ENCODE measurements around the gene STK39.

The STK39 gene

DNA sequence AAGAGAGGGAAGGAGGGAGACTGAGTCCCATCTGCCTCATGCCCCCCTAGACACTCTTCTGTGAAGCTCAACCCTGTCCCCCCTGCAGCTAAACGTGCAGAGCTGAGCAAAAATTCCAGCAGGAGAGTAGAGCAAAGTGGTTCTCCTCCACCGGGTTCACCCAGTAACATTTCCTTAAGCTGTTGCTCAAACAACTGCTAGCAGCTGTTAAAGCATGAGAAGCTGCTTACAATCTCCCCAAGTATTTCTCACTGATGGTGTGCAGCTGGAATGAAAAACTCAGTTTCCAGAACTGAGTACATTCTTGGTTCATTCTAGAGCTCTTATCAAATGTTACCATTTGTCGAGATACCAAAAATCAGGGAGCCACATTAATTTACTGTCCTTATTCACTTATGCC, 92.3 kb downstream of the STK39 start:
- no peak overlapping the region for H3K4me3 ChIP-seq (ENCODE audit: low read length)
- no peak for DNase-seq (ENCODE audit: low read depth)
- TF ChIP-seq, protein P1, sequence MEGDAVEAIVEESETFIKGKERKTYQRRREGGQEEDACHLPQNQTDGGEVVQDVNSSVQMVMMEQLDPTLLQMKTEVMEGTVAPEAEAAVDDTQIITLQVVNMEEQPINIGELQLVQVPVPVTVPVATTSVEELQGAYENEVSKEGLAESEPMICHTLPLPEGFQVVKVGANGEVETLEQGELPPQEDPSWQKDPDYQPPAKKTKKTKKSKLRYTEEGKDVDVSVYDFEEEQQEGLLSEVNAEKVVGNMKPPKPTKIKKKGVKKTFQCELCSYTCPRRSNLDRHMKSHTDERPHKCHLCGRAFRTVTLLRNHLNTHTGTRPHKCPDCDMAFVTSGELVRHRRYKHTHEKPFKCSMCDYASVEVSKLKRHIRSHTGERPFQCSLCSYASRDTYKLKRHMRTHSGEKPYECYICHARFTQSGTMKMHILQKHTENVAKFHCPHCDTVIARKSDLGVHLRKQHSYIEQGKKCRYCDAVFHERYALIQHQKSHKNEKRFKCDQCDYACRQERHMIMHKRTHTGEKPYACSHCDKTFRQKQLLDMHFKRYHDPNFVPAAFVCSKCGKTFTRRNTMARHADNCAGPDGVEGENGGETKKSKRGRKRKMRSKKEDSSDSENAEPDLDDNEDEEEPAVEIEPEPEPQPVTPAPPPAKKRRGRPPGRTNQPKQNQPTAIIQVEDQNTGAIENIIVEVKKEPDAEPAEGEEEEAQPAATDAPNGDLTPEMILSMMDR (conservative IDR thresholded peaks at IDR 0.05; ENCODE audit: low read depth, low read length), result no peak

DNA sequence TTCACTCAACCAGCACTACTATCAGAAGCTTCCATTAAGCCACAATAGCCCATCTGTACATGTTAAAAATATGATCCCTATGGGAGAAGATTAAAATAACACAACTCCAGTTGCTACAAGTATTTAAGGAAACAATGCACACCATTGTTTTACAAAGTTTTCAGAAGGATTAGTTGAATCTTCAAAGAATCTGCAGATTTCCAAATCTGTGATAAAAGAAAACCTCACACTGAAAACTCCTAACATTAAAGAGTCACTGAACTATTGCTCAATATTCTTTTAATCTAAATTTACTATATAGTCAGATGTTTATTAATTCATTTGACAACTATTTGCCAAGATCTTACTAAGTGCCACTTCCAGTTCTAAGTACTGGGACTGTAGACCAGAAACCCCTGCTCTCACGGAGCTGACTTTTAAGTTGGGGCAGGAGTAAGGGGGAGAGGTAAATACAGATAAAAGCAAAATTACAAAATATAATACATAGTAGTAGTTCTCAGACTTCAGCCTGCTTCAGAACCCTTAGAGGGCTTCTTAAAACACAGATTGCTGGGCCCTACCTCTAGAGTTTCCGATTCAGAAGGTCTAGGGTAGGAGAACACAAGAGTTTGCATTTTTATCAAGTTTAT, 94.4 kb downstream of the STK39 start:
- H3K4me3 ChIP-seq (ENCODE audit: low read length), result no peak overlapping the region
- TF ChIP-seq, protein P1 (conservative IDR thresholded peaks at IDR 0.05; ENCODE audit: low read depth, low read length), result no peak
- DNase-seq (ENCODE audit: low read depth), result peak; percentile 34

DNA sequence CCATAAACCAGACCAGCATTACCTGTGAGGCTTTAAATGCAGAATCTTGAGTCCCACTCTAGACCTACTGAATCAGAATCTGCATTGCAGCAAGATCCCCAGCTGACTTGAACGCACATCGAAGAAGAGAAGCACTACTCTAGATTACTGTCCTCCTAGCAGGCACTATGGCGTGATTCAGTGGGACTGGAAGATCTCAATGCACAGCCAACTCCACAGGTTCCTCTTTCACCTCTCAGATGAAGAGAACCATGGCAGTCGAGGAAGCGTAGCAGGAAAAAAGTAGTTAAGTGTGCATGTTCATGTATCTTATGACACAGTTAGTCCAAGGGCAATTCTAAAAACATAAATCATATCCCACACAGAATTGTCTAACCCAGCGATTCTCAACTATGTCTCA, 97.4 kb downstream of the STK39 start:
- H3K4me3 ChIP-seq (ENCODE audit: low read length), result no peak overlapping the region
- no peak for DNase-seq (ENCODE audit: low read depth)

DNA sequence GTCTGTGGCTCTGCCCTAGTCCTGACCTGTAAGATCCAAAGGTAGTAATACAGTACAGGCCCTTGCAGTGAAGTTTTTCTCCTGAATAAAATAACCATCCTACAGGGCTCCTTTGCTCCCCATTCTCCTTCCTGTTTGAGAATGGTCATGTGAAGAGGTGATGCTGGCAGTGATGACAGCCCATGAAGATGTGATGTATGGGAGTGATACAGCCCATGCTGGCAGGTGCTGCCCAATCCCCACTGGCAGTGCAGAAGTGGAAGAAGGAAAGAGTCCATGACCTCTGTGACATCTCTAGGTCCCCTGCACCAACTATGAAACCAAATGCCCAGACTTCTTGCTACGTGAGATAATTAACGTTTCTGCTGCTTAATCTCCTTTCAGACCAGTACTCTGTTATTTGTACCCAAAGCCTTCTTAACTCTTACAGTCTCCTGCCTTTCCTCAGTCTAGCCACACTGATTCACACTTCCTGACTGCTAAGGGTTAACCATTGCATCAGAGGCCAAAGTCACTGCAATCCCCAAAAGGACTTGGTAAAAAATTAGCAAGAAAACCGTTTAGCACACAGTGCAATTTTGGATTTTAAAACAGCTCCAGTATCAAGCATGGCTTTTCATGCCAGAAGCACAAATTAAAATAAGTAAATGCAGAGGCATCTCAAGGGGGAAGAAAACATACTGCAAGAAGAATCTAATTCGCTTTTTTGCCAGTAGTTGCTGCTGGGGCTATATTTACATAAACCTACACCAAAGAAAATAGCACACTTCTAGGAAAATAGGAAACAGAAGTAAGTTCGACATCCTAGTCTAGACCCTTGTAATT, 98.0 kb downstream of the STK39 start:
- no peak overlapping the region for H3K4me3 ChIP-seq (ENCODE audit: low read length)
- TF ChIP-seq, protein P1 (conservative IDR thresholded peaks at IDR 0.05; ENCODE audit: low read depth, low read length), result no peak
- no peak for DNase-seq (ENCODE audit: low read depth)

More for the DNA sequence above, 97.4 kb downstream of the STK39 start:
- TF ChIP-seq, protein P1 (conservative IDR thresholded peaks at IDR 0.05; ENCODE audit: low read depth, low read length), result no peak

DNA sequence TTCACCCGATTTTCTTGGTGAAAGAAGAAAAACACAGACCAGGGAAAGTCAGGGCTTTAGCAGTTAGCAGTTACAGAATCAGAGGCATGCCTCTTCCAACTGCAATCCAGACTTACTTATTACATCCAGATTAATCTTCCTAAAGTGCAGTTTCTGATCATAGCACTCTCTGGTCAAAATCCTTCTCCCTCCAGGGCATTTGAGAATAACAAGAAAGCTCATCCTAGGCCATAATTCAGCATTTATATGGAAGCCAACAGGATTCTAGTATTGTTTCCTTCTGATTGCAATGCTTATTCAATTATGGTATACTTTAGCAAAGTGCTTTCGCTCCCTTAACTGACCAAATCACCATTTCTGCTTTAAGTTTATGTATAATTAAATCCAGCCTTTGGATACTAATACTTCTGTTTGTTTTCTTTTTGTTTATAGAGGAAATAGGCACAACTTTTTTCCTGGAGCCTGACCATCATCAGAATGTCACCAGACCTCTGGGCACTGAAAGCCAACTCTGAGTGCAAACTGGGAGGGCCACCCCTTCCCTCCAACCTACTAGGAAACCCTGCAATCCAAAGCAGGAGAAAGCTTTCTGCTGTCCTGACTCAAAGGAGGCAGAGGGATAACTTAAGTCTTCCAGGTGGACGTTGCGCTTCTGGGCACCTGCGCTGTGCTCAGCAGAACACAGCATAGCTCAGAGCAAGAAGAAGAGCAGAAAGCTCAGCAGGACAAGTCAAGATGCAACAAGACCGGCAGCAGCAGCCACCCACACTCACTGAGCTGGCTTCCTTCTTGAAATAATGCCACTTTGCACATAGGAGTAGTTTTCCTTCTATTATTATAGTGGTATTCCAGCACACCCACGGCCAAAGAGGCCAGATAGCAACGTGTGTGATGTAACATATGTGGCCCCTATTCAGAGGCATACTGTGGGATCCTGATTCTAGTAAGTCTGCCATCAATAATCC, 99.3 kb downstream of the STK39 start:
- no peak overlapping the region for H3K4me3 ChIP-seq (ENCODE audit: low read length)
- DNase-seq (ENCODE audit: low read depth), result no peak
- TF ChIP-seq, protein P1 (conservative IDR thresholded peaks at IDR 0.05; ENCODE audit: low read depth, low read length), result no peak

DNA sequence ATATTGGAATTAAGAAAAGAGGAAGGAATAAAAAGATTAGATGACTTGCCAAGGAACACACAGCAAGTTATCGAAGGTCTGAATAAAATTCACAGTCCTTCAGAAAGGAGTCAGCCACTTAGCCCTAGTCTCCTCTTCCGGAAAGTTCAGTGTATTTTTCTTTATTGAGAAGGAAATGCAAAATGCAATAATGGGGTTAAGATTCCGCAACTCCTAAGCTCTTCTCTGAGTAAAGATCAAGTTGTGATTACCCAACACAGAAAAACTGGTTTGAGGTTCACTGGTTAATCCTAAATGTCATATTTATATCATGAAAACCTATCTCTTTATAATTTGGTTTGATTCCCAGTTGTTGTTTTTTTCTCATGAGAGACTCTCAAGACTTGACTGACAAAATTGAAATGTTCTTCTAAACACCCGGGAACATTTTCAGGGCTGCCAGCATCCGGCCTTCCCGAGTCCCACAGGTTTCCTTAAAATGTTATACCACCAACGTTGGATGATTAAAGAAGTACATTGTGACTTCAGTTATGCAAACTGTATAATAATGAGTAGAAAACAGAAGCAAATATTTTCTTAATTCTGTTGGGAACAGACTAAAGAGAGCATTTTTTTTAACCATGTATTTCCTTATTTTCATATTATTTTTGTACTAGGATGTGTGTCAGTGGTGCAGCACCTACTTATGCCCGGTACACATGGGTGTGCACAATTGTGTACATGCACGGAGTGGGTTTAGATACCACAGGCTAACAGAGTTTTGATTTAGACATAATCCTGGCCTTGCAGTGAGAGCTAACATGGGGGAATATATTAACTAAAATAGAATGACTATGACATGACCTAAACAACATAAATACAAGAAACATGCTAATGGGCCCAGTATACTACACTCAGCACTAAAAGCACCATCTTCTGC, 100.2 kb downstream of the STK39 start:
- TF ChIP-seq, protein P1 (conservative IDR thresholded peaks at IDR 0.05; ENCODE audit: low read depth, low read length), result no peak
- H3K4me3 ChIP-seq (ENCODE audit: low read length), result no peak overlapping the region
- no peak for DNase-seq (ENCODE audit: low read depth)

Data from retinal pigment epithelial cell (primary cell).